PC-3 (cell line): ENCODE data around the gene CDC7. TPM values are rescaled to one million over a fixed set of nuclear protein-coding genes. Genes with fewer than 3 reads are reported as not detected.

Experiments
- ATAC-seq: fragments of 200-7000 bp; cut with Tn5 transposase; 2 replicates; pipeline ENCODE4 v1.9.1; 2020; ENCODE audit warnings: mild to moderate bottlenecking, moderate library complexity
- BruUV-seq: library from RNA; stranded (reverse); fragments of 400-500 nt; replicated peaks from 2 replicates; lab custom pipeline; 2021; lab: Mats Ljungman, UMichigan
- CTCF ChIA-PET: fragments of 300-600 bp; sonication (Branson Sonifier 250); formaldehyde crosslinking; loops from one replicate; lab custom pipeline; 2022; ENCODE audit warnings: antibody characterized with exemption; lab: Charles Lee
- POLR2A ChIA-PET: fragments of 300-600 bp; sonication (Branson Sonifier 250); formaldehyde crosslinking; loops from one replicate; lab custom pipeline; 2022; ENCODE audit warnings: antibody characterized with exemption; ENCODE audit not compliant: unreplicated experiment; lab: Charles Lee
- DNase-seq: peaks from one replicate; pipeline ENCODE4 v3.0.0-alpha.2; 2015
- H2AFZ ChIP-seq: fragments of 300-600 bp; sonication (generic); 2 replicates; pipeline ENCODE4 v1.6.0; 2016; ENCODE audit warnings: antibody characterized with exemption, low read length
- H3F3A ChIP-seq: fragments of 300-600 bp; sonication (generic); one replicate; pipeline ENCODE4 v1.6.0; 2017; ENCODE audit warnings: antibody characterized with exemption, low read length, control low read depth, mild to moderate bottlenecking; ENCODE audit not compliant: unreplicated experiment
- H3K27ac ChIP-seq: fragments of 300-600 bp; sonication (generic); 2 replicates; pipeline ENCODE4 v1.5.1; 2016; ENCODE audit warnings: mild to moderate bottlenecking, low read length
- H3K27me3 ChIP-seq: fragments of 300-600 bp; sonication (generic); 2 replicates; pipeline ENCODE4 v1.6.1; 2016; ENCODE audit warnings: low read length, mixed read lengths
- H3K36me3 ChIP-seq: fragments of 300-600 bp; sonication (generic); 2 replicates; pipeline ENCODE4 v1.6.1; 2016; ENCODE audit warnings: low read depth, mixed run types, low read length, mixed read lengths
- H3K4me1 ChIP-seq: fragments of 300-600 bp; sonication (generic); 2 replicates; pipeline ENCODE4 v1.5.1; 2016; ENCODE audit warnings: low read length; ENCODE audit not compliant: insufficient read depth
- H3K4me2 ChIP-seq: fragments of 300-600 bp; sonication (generic); 2 replicates; pipeline ENCODE4 v1.6.0; 2016; ENCODE audit warnings: low read length
- H3K4me3 ChIP-seq: fragments of 300-600 bp; sonication (generic); 2 replicates; pipeline ENCODE4 v1.5.1; 2016; ENCODE audit warnings: mild to moderate bottlenecking, low read length, mixed read lengths
- H3K79me2 ChIP-seq: fragments of 300-600 bp; sonication (generic); 2 replicates; pipeline ENCODE4 v1.6.1; 2017; ENCODE audit warnings: low read length, mixed read lengths
- H3K9ac ChIP-seq: fragments of 300-600 bp; sonication (generic); 2 replicates; pipeline ENCODE4 v1.6.0; 2016; ENCODE audit warnings: mild to moderate bottlenecking, low read length
- H3K9me2 ChIP-seq: fragments of 300-600 bp; sonication (generic); replicated peaks from 2 replicates; pipeline ENCODE4 v1.6.1; 2016; ENCODE audit warnings: mixed run types, low read length, mixed read lengths
- H3K9me3 ChIP-seq: fragments of 300-600 bp; sonication (generic); 2 replicates; pipeline ENCODE4 v1.6.1; 2016; ENCODE audit warnings: low read length, mixed read lengths
- H4K20me1 ChIP-seq: fragments of 300-600 bp; sonication (generic); 2 replicates; pipeline ENCODE4 v1.6.1; 2016; ENCODE audit warnings: low read length, mixed read lengths
- CTCF ChIP-seq: fragments of 300-600 bp; sonication (generic); conservative IDR thresholded peaks from 2 replicates; pipeline ENCODE4 v1.5.1; 2017; ENCODE audit warnings: antibody characterized with exemption, low read depth, mild to moderate bottlenecking, low read length
- EZH2 ChIP-seq: fragments of 300-600 bp; sonication (generic); IDR thresholded peaks from one replicate; pipeline ENCODE4 v1.6.1; 2017; ENCODE audit warnings: antibody characterized with exemption, mild to moderate bottlenecking, low read length; ENCODE audit not compliant: unreplicated experiment
- EZH2phosphoT487 ChIP-seq: fragments of 300-600 bp; sonication (generic); IDR thresholded peaks from 2 replicates; pipeline ENCODE4 v1.6.1; 2018; ENCODE audit warnings: mild to moderate bottlenecking, antibody characterized with exemption, low read length, borderline replicate concordance
- intact Hi-C: fragments of 100-400 bp; cut with micrococcal nuclease; formaldehyde crosslinking; loops from 2 replicates; pipeline ENCODE4 v1.9.0; 2023
- total RNA-seq: library from RNA; depleted of rRNA; stranded (reverse); fragments of >200 nt; gene quantifications from 2 replicates; pipeline ENCODE4 v1.2.3, GENCODE V29; 2014

Gene CDC7
- total RNA-seq, 1 experiment from 2014 or later, result 10.0 TPM

- H3K9me3 ChIP-seq, result no peaks in the 10 kb centered on the region
- H3F3A ChIP-seq, result no peaks in the 10 kb centered on the region
- ChIA-PET CTCF (no interaction called here), POLR2A (no interaction called here)
- H3K27me3 ChIP-seq, result no peaks in the 10 kb centered on the region
- H3K4me3 ChIP-seq, result no peak overlapping the region
- H4K20me1 ChIP-seq, result no peaks in the 10 kb centered on the region
- H3K36me3 ChIP-seq, result no peaks in the 10 kb centered on the region
- peaks cover 20% of the 10 kb centered on the region for H3K4me1 ChIP-seq
- TF ChIP-seq EZH2phosphoT487, result no peak
- TF ChIP-seq EZH2, result no peak
- no peak for TF ChIP-seq CTCF
- DNase-seq (no peak), ATAC-seq (no peak)
- BruUV-seq, result no TSS peak
- H3K9ac ChIP-seq, result no peak overlapping the region
- no peak overlapping the region for H3K27ac ChIP-seq
- no peaks in the 10 kb centered on the region for H3K79me2 ChIP-seq
- H3K9me2 ChIP-seq, result no peaks in the 10 kb centered on the region
- intact Hi-C loops, result loop anchor here (10.0 kb wide), 1 partner anchor 142 kb away; no protein-coding TSS in a partner anchor
- no peak overlapping the region for H2AFZ ChIP-seq
- no peak overlapping the region for H3K4me2 ChIP-seq
These were observed 51.9 kb downstream of the CDC7 start for GRCh38 chr1:91552596-91552995.

GRCh38 chr1:91553177-91553591 is 52.5 kb downstream of the CDC7 start:
- no peak for TF ChIP-seq EZH2
- TF ChIP-seq CTCF, result no peak
- TF ChIP-seq EZH2phosphoT487, result no peak
- H3K4me1 ChIP-seq, result peaks cover 20% of the 10 kb centered on the region
- H3F3A ChIP-seq, result no peaks in the 10 kb centered on the region
- H3K9ac ChIP-seq, result no peak overlapping the region
- peak; percentile 42 for DNase-seq
- H3K9me3 ChIP-seq, result no peaks in the 10 kb centered on the region
- H4K20me1 ChIP-seq, result no peaks in the 10 kb centered on the region
- H3K4me3 ChIP-seq, result no peak overlapping the region
- no peak for ATAC-seq
- intact Hi-C loops, result loop anchor here (10.0 kb wide), 1 partner anchor 142 kb away; no protein-coding TSS in a partner anchor
- H3K36me3 ChIP-seq, result no peaks in the 10 kb centered on the region
- H3K27me3 ChIP-seq, result no peaks in the 10 kb centered on the region
- H2AFZ ChIP-seq, result no peak overlapping the region
- CTCF ChIA-PET, result no interaction called here
- no peaks in the 10 kb centered on the region for H3K79me2 ChIP-seq
- BruUV-seq, result no TSS peak
- H3K9me2 ChIP-seq, result no peaks in the 10 kb centered on the region
- H3K27ac ChIP-seq, result no peak overlapping the region
- no peak overlapping the region for H3K4me2 ChIP-seq
- POLR2A ChIA-PET, result no interaction called here

DNA sequence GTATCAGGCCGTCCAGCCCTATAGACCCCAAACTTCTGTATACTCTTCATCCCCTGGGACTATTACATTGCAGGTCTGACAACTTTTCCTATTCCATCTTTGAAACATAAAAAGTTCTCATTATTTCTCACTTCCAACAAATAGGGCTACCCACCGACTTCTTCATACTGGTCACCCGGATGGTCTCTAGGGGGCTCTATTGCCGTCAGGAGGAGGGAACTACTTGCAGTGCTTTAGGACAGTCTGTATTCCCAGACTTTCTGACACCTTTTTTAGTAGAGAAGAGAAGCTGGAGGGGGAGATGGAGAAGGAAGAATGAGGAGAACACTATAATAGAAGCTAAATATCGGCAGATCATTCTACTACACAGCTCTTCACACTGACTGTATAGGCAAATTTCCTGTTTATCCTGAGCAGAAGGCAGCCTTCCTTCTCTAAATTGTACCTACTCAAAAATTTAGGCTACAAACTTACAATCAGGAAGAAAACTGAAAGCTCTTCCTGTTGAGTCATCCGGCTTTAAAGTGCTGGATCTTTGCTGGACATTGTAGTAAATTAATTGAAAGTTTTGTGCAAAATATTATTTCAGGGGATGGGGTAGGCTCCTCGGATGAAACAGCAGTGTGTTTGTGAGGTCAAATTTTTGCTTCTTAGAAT is 54.6 kb downstream of the CDC7 start:
- ChIA-PET CTCF (interaction anchor here (0.6 kb wide), 1 partner anchor 330 kb away, joined by 3 read pairs; no protein-coding TSS in a partner anchor), POLR2A (interaction anchor here (0.5 kb wide), 1 partner anchor 8 kb away, joined by 5 read pairs; no protein-coding TSS in a partner anchor)
- Histone ChIP-seq H3K4me3 (no peak overlapping the region), H3K9me3 (no peaks in the 10 kb centered on the region), H3K27me3 (no peaks in the 10 kb centered on the region), H3K27ac (peak overlapping the region; percentile 57), H2AFZ (peak overlapping the region; percentile 5; the same call in 1 of the 2 replicates), H3K36me3 (no peaks in the 10 kb centered on the region), H3K9me2 (no peaks in the 10 kb centered on the region), H3F3A (no peaks in the 10 kb centered on the region), H3K9ac (no peak overlapping the region), H4K20me1 (no peaks in the 10 kb centered on the region), H3K4me1 (peaks cover 27% of the 10 kb centered on the region), H3K4me2 (peak overlapping the region; percentile 20; the same call in 1 of the 2 replicates), H3K79me2 (no peaks in the 10 kb centered on the region)
- ATAC-seq (peak; percentile 58), DNase-seq (peak; percentile 38)
- intact Hi-C loops, result loop anchor here (10.0 kb wide), 1 partner anchor 140 kb away; no protein-coding TSS in a partner anchor
- TF ChIP-seq EZH2, result no peak
- TF ChIP-seq EZH2phosphoT487, result no peak
- TF ChIP-seq CTCF, result no peak
- BruUV-seq, result no TSS peak
